Activated CD4-positive, alpha-beta T cell treated with anti-CD3 and anti-CD28 coated beads, Interleukin-2, amount 10 ng/mL, durations not matched to agents 24 days and 14 days (primary cell): ENCODE results near the gene CEP170B. TPM values are rescaled to one million over a fixed set of nuclear protein-coding genes. Genes with fewer than 3 reads are reported as not detected.
"Not testable (repeated sequence)": the region's sequence is repeated elsewhere in the genome, so short reads cannot be mapped to it uniquely, and the experiment has no call there.

ENCODE experiments used
- DNase-seq: peaks from one replicate; pipeline ENCODE4 v3.0.0; 2022
- H3K27ac Mint-ChIP-seq: one replicate; pipeline ENCODE4 v1.8.0; 2022; ENCODE audit warnings: mild to moderate bottlenecking, mixed read lengths
- H3K27me3 Mint-ChIP-seq: one replicate; pipeline ENCODE4 v1.8.0; 2022; ENCODE audit warnings: mixed read lengths
- H3K36me3 Mint-ChIP-seq: one replicate; pipeline ENCODE4 v1.8.0; 2022; ENCODE audit warnings: low read depth, mild to moderate bottlenecking, mixed read lengths
- H3K4me1 Mint-ChIP-seq: one replicate; pipeline ENCODE4 v1.8.0; 2021; ENCODE audit warnings: mixed read lengths
- H3K4me3 Mint-ChIP-seq: one replicate; pipeline ENCODE4 v1.8.0; 2022; ENCODE audit warnings: mild to moderate bottlenecking, moderate library complexity, mixed read lengths
- H3K9me3 Mint-ChIP-seq: one replicate; pipeline ENCODE4 v1.8.0; 2021; ENCODE audit warnings: mixed read lengths
- intact Hi-C: fragments of 100-400 bp; cut with micrococcal nuclease; formaldehyde crosslinking; loops from one replicate; pipeline ENCODE4 v1.15.1; 2023
- total RNA-seq: library from RNA; stranded (reverse); gene quantifications from 2 replicates; pipeline ENCODE4 v1.2.3, GENCODE V29; 2022

The CEP170B gene
- total RNA-seq, 1 donor from 2014 or later, result 9.0 TPM

- H3K27me3 Mint-ChIP-seq, result peaks cover 32% of the 10 kb centered on the region
- intact Hi-C loops, result loop anchor here (2.0 kb wide), 2 partner anchors 27 to 37 kb away; partner anchors contain the start of genes CEP170B and ZBTB42
- H3K27ac Mint-ChIP-seq, result no peak overlapping the region
- peaks cover 7% of the 10 kb centered on the region for H3K36me3 Mint-ChIP-seq
- peaks cover 11% of the 10 kb centered on the region for H3K4me1 Mint-ChIP-seq
- H3K9me3 Mint-ChIP-seq, result peaks cover 15% of the 10 kb centered on the region
- H3K4me3 Mint-ChIP-seq, result peak overlapping the region; percentile 66
- DNase-seq, result peak; percentile 86
These were observed 37.7 kb upstream of the CEP170B start for GRCh38 chr14:104827177-104828055.

GRCh38 chr14:104830781-104831180, 34.3 kb upstream of the CEP170B start:
- peaks cover 18% of the 10 kb centered on the region for H3K27me3 Mint-ChIP-seq
- no peak overlapping the region for H3K4me3 Mint-ChIP-seq
- no peaks in the 10 kb centered on the region for H3K9me3 Mint-ChIP-seq
- peaks cover 8% of the 10 kb centered on the region for H3K4me1 Mint-ChIP-seq
- DNase-seq, result peak; percentile 54
- H3K27ac Mint-ChIP-seq, result no peak overlapping the region
- no peaks in the 10 kb centered on the region for H3K36me3 Mint-ChIP-seq
- intact Hi-C loops, result no loop called here

DNA sequence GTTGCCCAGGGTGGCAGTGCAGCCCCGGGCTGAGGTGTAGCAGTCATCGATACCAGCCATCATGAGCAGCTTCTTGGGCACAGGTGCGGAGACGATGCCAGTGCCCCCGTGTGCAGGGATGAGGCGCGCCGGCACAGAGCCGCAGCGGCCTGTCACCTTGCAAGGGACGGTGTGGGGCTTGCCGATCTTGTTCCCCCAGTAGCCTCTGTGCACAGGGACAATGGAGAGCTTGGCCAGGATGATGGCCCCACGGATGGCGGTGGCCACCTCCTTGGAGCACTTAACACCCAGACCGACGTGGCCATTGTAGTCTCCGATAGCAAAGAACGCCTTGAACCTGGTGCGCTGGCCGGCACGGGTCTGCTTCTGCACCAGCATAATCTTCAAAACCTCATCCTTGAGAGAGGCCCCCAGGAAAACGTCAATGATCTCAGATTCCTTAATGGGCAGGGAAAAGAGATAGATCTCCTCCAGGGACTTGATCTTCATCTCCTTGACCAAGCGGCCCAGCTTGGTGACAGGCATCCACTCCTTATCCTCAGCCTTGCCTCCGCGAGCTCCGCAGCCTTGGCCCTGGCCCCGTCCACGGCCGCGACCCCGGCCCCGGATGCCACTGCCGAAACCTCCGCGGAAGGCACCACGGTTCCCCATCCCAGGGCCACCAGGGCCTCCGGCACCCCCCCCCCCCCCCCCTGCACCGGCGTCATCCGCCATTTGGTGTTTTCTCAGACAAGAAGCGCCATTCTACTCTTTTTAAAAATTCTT, 28.7 kb upstream of the CEP170B start:
- H3K27me3 Mint-ChIP-seq, result peaks cover 25% of the 10 kb centered on the region
- H3K4me3 Mint-ChIP-seq, result not testable (repeated sequence)

DNA sequence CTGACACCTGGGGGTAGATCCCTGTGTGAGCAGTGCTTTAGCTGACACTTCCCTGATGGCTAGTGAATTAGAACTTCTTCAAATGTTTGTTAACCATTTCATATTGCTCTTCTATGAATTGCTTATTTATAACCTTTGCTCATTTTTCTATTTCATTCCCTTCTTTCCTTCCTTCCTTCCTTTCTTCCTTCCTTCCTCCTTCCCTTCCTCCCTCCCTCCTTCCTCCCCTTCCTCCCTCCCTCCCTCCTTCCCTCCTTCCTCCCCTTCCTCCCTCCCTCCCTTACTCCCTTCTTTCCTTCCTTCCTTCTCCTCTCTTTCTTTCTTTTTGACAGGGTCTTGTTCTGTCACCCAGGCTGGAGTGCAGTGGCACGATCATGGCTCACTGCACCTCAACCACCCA, 23.3 kb upstream of the CEP170B start:
- Mint-ChIP-seq H3K36me3 (no peaks in the 10 kb centered on the region), H3K27ac (no peak overlapping the region), H3K27me3 (peaks cover 61% of the 10 kb centered on the region), H3K4me1 (no peaks in the 10 kb centered on the region), H3K9me3 (no peaks in the 10 kb centered on the region), H3K4me3 (no peak overlapping the region)
- no peak for DNase-seq
- intact Hi-C loops, result loop anchor here (2.0 kb wide), 1 partner anchor 23 kb away; the partner anchor contains the start of gene CEP170B

More for the DNA sequence above, 28.7 kb upstream of the CEP170B start:
- intact Hi-C loops, DNase-seq, H3K27ac Mint-ChIP-seq, H3K36me3 Mint-ChIP-seq, H3K9me3 Mint-ChIP-seq, H3K4me1 Mint-ChIP-seq: not testable (repeated sequence)

DNA sequence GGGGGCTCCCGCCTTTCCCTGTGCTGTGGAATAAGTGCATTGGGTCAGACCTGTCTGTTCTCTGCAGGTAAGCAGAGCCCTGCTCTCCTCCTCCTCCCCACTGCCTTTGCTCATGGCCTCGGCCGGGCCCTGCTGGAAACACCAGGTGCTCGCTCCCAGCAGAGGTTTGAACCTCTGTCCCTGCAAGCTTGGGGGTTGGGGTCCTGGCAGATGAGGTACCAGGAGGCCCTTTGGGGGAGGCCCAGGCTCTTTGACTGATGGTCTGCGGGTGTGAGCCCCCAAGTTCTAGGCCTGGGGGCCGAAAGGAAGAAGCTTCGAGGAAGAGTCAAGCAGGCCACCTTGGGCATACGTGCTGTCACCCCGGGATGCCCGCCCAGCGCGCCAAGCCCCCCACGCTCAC, 22.1 kb upstream of the CEP170B start:
- no peak for DNase-seq
- no peaks in the 10 kb centered on the region for H3K9me3 Mint-ChIP-seq
- intact Hi-C loops, result loop anchor here (2.0 kb wide), 1 partner anchor 22 kb away; the partner anchor contains the start of gene CEP170B
- H3K36me3 Mint-ChIP-seq, result no peaks in the 10 kb centered on the region
- H3K4me3 Mint-ChIP-seq, result no peak overlapping the region
- H3K27me3 Mint-ChIP-seq, result peaks cover 56% of the 10 kb centered on the region
- no peak overlapping the region for H3K27ac Mint-ChIP-seq
- H3K4me1 Mint-ChIP-seq, result no peaks in the 10 kb centered on the region

- Mint-ChIP-seq H3K9me3 (no peaks in the 10 kb centered on the region), H3K27me3 (peaks cover 55% of the 10 kb centered on the region), H3K36me3 (no peaks in the 10 kb centered on the region), H3K4me1 (no peaks in the 10 kb centered on the region), H3K27ac (no peak overlapping the region), H3K4me3 (no peak overlapping the region)
- DNase-seq, result no peak
- intact Hi-C loops, result loop anchor here (2.0 kb wide), 1 partner anchor 21 kb away; the partner anchor contains the start of gene CEP170B
These were observed 21.4 kb upstream of the CEP170B start for GRCh38 chr14:104843442-104844305.

DNA sequence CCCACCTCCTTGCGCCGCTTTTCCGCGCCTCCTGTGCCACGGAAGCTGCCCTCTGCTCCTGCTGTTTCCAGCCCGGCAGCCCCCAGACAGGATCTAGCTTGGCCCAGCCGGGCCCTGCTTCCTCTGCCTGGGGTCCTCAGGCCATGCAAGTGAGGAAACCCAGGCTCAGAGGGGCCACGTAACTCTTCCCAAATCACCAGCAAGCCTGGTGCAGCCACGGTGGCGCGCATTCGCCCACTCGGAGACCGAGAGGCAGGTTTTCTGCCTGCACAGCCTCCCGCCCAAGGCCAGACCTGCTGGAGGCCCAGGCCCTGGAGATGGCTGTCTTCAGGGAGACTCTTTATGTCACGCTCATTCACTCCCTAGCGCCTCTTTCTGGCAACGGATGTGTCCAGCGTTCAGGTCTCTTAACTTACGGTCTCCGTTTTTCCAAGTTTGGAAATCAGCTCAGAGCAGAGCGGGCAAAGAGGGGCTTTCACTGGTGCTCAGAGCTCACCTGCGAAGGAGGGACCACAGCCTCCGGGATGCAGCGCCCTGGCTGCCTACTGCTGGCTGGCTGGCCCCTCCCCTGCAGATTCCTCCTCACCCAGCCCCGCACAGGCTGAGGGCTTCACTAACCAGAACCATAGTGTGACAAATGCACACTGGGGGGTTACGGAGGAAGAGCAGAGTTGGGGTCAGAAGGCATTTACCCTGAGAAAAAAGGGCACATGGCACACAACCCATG, 20.6 kb upstream of the CEP170B start:
- H3K36me3 Mint-ChIP-seq, result no peaks in the 10 kb centered on the region
- no peak overlapping the region for H3K27ac Mint-ChIP-seq
- H3K4me3 Mint-ChIP-seq, result no peak overlapping the region
- intact Hi-C loops, result no loop called here
- DNase-seq, result no peak
- no peaks in the 10 kb centered on the region for H3K9me3 Mint-ChIP-seq
- H3K27me3 Mint-ChIP-seq, result peaks cover 51% of the 10 kb centered on the region
- no peaks in the 10 kb centered on the region for H3K4me1 Mint-ChIP-seq

- Mint-ChIP-seq H3K36me3 (no peaks in the 10 kb centered on the region), H3K4me3 (no peak overlapping the region), H3K4me1 (no peaks in the 10 kb centered on the region), H3K9me3 (no peaks in the 10 kb centered on the region), H3K27me3 (peaks cover 51% of the 10 kb centered on the region), H3K27ac (no peak overlapping the region)
- intact Hi-C loops, result no loop called here
- no peak for DNase-seq
These were observed 19.9 kb upstream of the CEP170B start for GRCh38 chr14:104845033-104845666.

DNA sequence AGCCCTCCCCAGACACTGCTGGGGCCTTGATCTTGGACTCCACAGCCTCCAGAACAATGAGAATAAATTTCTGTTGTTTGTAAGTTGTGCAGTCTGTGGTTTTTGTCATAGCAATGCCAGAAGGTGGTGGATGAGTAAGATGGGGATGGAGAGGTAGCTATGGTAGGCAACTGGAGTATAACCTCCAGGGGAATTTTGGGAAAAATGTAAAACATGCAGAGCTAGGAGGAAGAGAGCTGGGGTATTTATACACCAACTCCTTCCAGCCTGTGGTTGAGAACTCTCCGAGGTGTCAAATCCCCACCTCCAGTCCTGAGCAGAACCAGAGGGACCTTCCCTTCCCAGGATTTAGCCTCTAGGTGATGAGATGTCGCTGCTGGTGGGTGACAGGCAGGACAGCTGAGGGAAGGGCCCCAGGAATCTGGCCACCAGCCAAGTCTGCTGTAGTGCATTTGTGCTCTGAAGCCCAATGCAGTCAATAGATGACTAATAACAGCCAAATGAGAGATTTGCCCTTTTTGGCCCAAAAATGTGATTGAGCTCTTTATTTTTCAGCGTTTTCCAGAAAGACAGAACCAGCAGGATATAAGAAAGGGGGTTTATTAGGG, 19.1 kb upstream of the CEP170B start:
- intact Hi-C loops, result no loop called here
- DNase-seq, result no peak
- no peaks in the 10 kb centered on the region for H3K9me3 Mint-ChIP-seq
- no peaks in the 10 kb centered on the region for H3K36me3 Mint-ChIP-seq
- no peaks in the 10 kb centered on the region for H3K4me1 Mint-ChIP-seq
- no peak overlapping the region for H3K4me3 Mint-ChIP-seq
- peaks cover 47% of the 10 kb centered on the region for H3K27me3 Mint-ChIP-seq
- H3K27ac Mint-ChIP-seq, result no peak overlapping the region

GRCh38 chr14:104852280-104852663, 12.8 kb upstream of the CEP170B start:
- Mint-ChIP-seq H3K9me3 (no peaks in the 10 kb centered on the region), H3K27me3 (peaks cover 8% of the 10 kb centered on the region), H3K27ac (no peak overlapping the region), H3K4me3 (no peak overlapping the region), H3K4me1 (no peaks in the 10 kb centered on the region), H3K36me3 (no peaks in the 10 kb centered on the region)
- DNase-seq, result no peak
- intact Hi-C loops, result no loop called here

DNA sequence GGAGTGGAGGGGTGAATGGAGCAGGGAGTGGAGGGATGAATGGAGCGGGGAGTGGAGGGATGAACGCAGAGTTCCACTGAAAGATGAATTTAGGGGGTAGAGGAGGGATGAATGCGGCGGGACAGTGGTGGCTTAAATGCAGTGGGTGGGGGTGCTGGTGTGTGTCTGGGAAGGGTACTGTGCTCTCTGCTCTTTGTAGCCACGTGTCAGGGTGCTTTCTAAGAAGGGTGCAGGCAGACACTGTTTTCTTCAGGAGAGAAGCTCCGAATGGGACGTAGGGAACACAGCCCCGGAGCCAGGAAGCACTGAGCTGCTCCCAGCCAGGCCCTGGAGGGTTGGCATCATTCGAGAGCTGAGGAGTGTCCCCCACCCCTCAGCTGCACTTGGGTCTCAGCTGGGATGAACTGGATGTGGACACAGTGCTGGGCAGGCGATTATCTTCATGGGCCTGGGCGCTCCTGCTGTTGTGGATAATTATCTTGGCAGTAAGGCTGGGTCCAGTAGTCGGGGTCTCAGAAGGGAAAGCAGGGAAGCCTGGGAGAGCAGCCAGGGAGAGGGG, 9.5 kb upstream of the CEP170B start:
- Mint-ChIP-seq H3K27me3 (peaks cover 6% of the 10 kb centered on the region), H3K9me3 (no peaks in the 10 kb centered on the region), H3K36me3 (no peaks in the 10 kb centered on the region), H3K4me3 (no peak overlapping the region), H3K4me1 (no peaks in the 10 kb centered on the region), H3K27ac (no peak overlapping the region)
- no peak for DNase-seq
- intact Hi-C loops, result no loop called here
